Measurements from ENCODE around the gene PPIA.

The PPIA gene

DNA sequence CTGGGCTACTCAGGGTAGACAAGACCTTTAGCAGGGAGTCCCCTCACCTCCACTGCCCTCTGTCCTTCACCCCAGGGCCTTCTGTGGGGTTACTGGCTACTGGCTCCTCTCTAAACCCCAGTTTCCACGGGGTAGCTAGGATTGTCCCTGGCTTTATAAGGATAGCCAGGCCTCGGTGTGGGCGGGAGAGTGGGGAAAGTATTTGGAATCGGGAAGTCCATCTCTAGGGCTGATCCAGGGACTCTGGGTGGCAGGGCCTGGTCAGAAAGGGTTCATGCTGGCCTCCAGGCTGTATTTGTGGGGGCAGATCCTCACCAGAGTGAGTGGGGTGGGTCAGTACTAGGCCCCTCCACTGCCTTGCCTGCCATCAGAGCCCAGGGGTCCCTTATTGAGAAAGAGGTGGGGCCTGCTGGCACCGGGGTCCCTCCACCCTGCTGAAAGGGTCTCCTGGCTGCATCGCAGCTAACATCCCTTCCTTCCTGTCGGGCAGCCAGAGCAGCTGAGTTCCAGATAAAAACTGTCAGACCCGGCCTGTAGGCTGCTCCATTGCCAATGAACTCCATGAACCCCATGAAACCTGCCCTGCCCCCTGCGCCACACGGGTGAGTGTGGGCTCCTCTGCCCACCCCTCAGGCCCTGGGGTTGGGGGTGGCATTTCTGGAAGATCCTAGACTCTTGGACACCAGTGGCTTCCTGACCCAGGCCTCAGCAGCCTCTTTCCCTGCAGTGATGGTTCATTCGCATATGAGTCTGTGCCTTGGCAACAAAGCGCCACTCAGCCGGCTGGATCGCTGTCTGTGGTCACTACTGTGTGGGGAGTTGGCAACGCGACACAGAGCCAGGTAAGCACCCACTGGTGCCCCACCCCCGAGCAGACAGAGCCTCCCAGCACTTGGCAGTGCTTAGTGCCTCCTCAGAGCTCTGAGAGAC lies 40.5 kb upstream of the PPIA start:
- no peak for ATAC-seq
- TF ChIP-seq ZNF8 (CRISPR knock-in tag; IDR thresholded peaks at IDR 0.05) (no peak), ESRRG (CRISPR knock-in tag; IDR thresholded peaks at IDR 0.05) (no peak), TSHZ2 (CRISPR knock-in tag; IDR thresholded peaks at IDR 0.05) (no peak), ZFP30 (CRISPR knock-in tag; IDR thresholded peaks at IDR 0.05) (no peak), CSRNP3 (CRISPR knock-in tag; IDR thresholded peaks at IDR 0.05) (no peak), RARB (CRISPR knock-in tag; IDR thresholded peaks at IDR 0.05) (no peak)

GRCh38 chr7:44756904-44757303 lies 39.6 kb upstream of the PPIA start:
- no peak for ATAC-seq
- TF ChIP-seq BACH2 (CRISPR knock-in tag; IDR thresholded peaks at IDR 0.05; ENCODE audit: borderline replicate concordance) (no peak), ZNF70 (CRISPR knock-in tag; IDR thresholded peaks at IDR 0.05) (no peak), CSDC2 (CRISPR knock-in tag; IDR thresholded peaks at IDR 0.05) (no peak), ESRRG (CRISPR knock-in tag; IDR thresholded peaks at IDR 0.05) (no peak), ZNF8 (CRISPR knock-in tag; IDR thresholded peaks at IDR 0.05) (no peak), TSHZ2 (CRISPR knock-in tag; IDR thresholded peaks at IDR 0.05) (no peak), GLIS3 (CRISPR knock-in tag; IDR thresholded peaks at IDR 0.05) (no peak), ZFP3 (CRISPR knock-in tag; IDR thresholded peaks at IDR 0.05) (no peak), ARNTL (CRISPR knock-in tag; IDR thresholded peaks at IDR 0.05; ENCODE audit: borderline replicate concordance, low read depth) (no peak), ZC3H10 (CRISPR knock-in tag; IDR thresholded peaks at IDR 0.05) (no peak), TOX (CRISPR knock-in tag; IDR thresholded peaks at IDR 0.05; ENCODE audit: borderline replicate concordance) (no peak), CSRNP3 (CRISPR knock-in tag; IDR thresholded peaks at IDR 0.05) (no peak), RARB (CRISPR knock-in tag; IDR thresholded peaks at IDR 0.05) (no peak), ZFP30 (CRISPR knock-in tag; IDR thresholded peaks at IDR 0.05) (no peak), OSR1 (CRISPR knock-in tag; IDR thresholded peaks at IDR 0.05) (no peak)
- TF ChIP-seq, protein P1, sequence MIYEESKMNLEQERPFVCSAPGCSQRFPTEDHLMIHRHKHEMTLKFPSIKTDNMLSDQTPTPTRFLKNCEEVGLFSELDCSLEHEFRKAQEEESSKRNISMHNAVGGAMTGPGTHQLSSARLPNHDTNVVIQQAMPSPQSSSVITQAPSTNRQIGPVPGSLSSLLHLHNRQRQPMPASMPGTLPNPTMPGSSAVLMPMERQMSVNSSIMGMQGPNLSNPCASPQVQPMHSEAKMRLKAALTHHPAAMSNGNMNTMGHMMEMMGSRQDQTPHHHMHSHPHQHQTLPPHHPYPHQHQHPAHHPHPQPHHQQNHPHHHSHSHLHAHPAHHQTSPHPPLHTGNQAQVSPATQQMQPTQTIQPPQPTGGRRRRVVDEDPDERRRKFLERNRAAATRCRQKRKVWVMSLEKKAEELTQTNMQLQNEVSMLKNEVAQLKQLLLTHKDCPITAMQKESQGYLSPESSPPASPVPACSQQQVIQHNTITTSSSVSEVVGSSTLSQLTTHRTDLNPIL (CRISPR knock-in tag; IDR thresholded peaks at IDR 0.05; ENCODE audit: low read depth): no peak

- no peak; the same call in 2 of the 3 replicates for ATAC-seq
- TF ChIP-seq ZC3H10 (CRISPR knock-in tag; IDR thresholded peaks at IDR 0.05) (no peak), SNAI2 (CRISPR knock-in tag; IDR thresholded peaks at IDR 0.05) (no peak), RARB (CRISPR knock-in tag; IDR thresholded peaks at IDR 0.05) (no peak), PPARA (CRISPR knock-in tag; IDR thresholded peaks at IDR 0.05; ENCODE audit: borderline replicate concordance) (no peak), TOX (CRISPR knock-in tag; IDR thresholded peaks at IDR 0.05; ENCODE audit: borderline replicate concordance) (no peak), ZNF565 (CRISPR knock-in tag; conservative IDR thresholded peaks at IDR 0.05; ENCODE audit: low read depth) (no peak), GLIS3 (CRISPR knock-in tag; IDR thresholded peaks at IDR 0.05) (no peak), ZNF70 (CRISPR knock-in tag; IDR thresholded peaks at IDR 0.05) (no peak), ZFP30 (CRISPR knock-in tag; IDR thresholded peaks at IDR 0.05) (no peak)
- TF ChIP-seq, protein P2, sequence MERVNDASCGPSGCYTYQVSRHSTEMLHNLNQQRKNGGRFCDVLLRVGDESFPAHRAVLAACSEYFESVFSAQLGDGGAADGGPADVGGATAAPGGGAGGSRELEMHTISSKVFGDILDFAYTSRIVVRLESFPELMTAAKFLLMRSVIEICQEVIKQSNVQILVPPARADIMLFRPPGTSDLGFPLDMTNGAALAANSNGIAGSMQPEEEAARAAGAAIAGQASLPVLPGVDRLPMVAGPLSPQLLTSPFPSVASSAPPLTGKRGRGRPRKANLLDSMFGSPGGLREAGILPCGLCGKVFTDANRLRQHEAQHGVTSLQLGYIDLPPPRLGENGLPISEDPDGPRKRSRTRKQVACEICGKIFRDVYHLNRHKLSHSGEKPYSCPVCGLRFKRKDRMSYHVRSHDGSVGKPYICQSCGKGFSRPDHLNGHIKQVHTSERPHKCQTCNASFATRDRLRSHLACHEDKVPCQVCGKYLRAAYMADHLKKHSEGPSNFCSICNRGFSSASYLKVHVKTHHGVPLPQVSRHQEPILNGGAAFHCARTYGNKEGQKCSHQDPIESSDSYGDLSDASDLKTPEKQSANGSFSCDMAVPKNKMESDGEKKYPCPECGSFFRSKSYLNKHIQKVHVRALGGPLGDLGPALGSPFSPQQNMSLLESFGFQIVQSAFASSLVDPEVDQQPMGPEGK (CRISPR knock-in tag; IDR thresholded peaks at IDR 0.05; ENCODE audit: borderline replicate concordance): no peak
- TF ChIP-seq, protein P3, sequence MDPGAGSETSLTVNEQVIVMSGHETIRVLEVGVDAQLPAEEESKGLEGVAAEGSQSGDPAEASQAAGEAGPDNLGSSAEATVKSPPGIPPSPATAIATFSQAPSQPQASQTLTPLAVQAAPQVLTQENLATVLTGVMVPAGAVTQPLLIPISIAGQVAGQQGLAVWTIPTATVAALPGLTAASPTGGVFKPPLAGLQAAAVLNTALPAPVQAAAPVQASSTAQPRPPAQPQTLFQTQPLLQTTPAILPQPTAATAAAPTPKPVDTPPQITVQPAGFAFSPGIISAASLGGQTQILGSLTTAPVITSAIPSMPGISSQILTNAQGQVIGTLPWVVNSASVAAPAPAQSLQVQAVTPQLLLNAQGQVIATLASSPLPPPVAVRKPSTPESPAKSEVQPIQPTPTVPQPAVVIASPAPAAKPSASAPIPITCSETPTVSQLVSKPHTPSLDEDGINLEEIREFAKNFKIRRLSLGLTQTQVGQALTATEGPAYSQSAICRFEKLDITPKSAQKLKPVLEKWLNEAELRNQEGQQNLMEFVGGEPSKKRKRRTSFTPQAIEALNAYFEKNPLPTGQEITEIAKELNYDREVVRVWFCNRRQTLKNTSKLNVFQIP (CRISPR knock-in tag; IDR thresholded peaks at IDR 0.05; ENCODE audit: borderline replicate concordance, low read depth): no peak
These were observed 39.2 kb upstream of the PPIA start for GRCh38 chr7:44757311-44757710.
